H7 (cell line): ENCODE results near the gene ARHGAP25. TPM values are rescaled to one million over a fixed set of nuclear protein-coding genes. Genes with fewer than 3 reads are reported as not detected.

Experiments
- DNase-seq: peaks from one replicate; pipeline ENCODE4 v3.0.0; 2012
- H3K27me3 ChIP-seq: 2 replicates; pipeline ENCODE4 v1.6.0; 2011; ENCODE audit warnings: mild to moderate bottlenecking, low read length; ENCODE audit not compliant: control insufficient read depth, insufficient read depth
- H3K36me3 ChIP-seq: replicated peaks from 2 replicates; pipeline ENCODE4 v1.5.1; 2011; ENCODE audit warnings: low read length; ENCODE audit not compliant: control insufficient read depth, insufficient read depth
- H3K4me3 ChIP-seq: 2 replicates; pipeline ENCODE4 v1.5.1; 2011; ENCODE audit warnings: low read depth, mild to moderate bottlenecking, control low read depth, low read length, moderate library complexity; ENCODE audit not compliant: insufficient read depth
- total RNA-seq: library from RNA; depleted of rRNA; stranded (reverse); fragments of >200 nt; shearing (Covaris generic); gene quantifications from 2 replicates; pipeline ENCODE4 v1.2.3, GENCODE V29; 2014

ARHGAP25 gene
- total RNA-seq, 1 experiment from 2014 or later, result 4.1 TPM

- Histone ChIP-seq H3K36me3 (no peaks in the 10 kb centered on the region), H3K4me3 (no peak overlapping the region), H3K27me3 (no peaks in the 10 kb centered on the region)
- DNase-seq, result peak; percentile 28
Observed at GRCh38 chr2:68828887-68829708, 94.5 kb downstream of the ARHGAP25 start.

DNA sequence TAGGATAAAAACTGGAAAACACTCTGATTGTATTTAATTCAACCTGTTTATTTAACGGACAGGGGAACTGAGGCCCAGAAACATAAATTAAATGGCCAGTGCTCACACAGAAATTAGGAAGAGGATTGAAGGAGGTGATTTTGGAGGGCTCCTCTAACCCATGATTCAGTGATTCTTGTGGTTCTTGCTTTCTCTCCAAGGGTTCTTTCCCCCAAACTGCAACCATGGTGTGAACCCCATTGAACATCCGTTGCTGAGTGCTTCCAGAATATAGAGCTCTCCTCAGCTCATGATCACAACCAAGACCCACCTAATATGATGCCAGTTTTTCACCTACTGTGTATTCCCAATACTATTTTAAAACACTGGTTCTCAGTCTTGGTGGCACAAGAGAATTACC is 95.1 kb downstream of the ARHGAP25 start:
- H3K27me3 ChIP-seq, result no peaks in the 10 kb centered on the region
- H3K36me3 ChIP-seq, result no peaks in the 10 kb centered on the region
- no peak for DNase-seq
- H3K4me3 ChIP-seq, result no peak overlapping the region

- no peak for DNase-seq
- no peak overlapping the region for H3K4me3 ChIP-seq
- H3K36me3 ChIP-seq, result no peaks in the 10 kb centered on the region
- no peaks in the 10 kb centered on the region for H3K27me3 ChIP-seq
Observed at GRCh38 chr2:68831686-68832232, 97.1 kb downstream of the ARHGAP25 start.

DNA sequence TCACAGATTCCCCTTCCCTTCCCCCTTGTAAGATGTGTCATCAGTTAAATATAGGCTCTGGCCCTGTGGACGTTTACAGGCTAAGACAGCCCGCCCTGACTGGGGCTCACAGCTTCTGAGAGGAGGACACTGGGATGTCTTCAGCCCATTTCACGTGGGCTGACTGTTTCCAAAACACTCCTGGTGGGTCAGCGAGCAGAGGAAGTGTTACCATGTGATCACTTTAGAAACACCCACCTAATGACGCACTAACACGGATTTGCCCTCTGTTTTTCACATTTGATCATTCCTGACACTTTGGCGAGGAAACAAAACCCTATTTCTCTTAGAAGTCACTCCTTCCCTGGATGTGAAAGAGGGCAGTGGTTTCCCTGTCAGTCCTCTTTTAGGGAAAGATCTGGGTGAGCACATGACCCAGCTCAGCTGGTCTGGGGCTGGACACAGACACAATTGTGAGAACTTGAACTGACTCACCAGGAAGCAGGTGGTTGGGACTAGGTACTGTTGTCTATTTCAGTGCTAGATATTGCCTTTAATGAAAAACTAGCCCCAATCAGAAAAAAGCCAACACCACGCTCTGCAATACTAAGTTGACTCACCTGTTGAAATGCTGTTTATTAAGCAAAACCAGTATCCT is 97.7 kb downstream of the ARHGAP25 start:
- no peak overlapping the region for H3K4me3 ChIP-seq
- H3K27me3 ChIP-seq, result no peaks in the 10 kb centered on the region
- no peaks in the 10 kb centered on the region for H3K36me3 ChIP-seq
- no peak for DNase-seq

DNA sequence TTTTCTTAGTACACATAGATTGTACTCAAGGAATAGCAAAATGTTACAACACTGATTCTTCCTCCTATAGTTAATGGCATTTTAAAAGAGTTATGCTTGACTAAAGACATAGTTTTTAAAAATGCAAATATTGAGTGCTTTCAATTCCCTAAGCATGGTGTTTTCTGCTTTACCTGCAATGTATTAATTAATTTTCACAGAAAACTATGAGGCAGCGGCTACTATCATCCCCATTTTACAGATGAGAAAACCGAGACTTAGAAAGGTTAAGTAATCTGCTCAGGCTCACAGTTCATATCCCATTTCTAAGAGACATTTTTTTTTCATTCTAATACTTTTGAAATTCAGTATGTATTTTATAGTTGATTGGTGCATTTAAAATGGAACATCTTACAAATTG is 98.6 kb downstream of the ARHGAP25 start:
- DNase-seq, result no peak
- Histone ChIP-seq H3K36me3 (no peaks in the 10 kb centered on the region), H3K27me3 (no peaks in the 10 kb centered on the region), H3K4me3 (no peak overlapping the region)

DNA sequence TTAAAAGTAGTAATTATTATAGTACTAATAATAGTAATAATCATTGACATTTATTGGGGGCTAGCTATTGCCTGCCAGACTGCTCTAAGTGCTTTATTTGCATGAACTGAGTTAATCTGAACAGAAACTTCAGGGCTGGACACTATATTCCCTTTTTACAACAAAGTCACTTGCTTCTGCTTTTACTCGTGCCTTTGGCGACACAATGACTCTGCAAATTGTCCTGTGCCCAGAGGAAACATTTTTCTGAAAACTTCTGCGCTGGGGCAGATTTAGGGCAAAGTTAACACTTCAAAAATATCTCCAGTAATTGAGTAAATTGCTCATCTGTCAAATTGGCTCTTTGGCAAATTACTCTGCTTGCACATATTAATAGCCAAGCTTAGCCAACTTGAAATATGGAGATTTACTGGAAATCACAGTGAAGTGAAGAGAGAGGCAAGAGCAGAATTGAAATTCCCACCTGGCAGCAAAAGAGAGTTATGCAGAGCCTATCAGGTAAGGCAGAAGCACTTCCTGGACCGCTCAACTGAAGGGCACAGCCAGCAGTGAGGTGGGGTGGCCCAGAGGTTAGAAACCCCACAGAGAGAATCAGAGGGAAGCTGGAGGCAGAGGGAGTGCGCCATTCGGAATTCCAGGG is 100.2 kb downstream of the ARHGAP25 start:
- Histone ChIP-seq H3K27me3 (no peaks in the 10 kb centered on the region), H3K36me3 (no peaks in the 10 kb centered on the region), H3K4me3 (no peak overlapping the region)
- peak; percentile 18 for DNase-seq

GRCh38 chr2:68835621-68836020 is 101.0 kb downstream of the ARHGAP25 start:
- Histone ChIP-seq H3K36me3 (no peaks in the 10 kb centered on the region), H3K27me3 (no peaks in the 10 kb centered on the region), H3K4me3 (no peak overlapping the region)
- no peak for DNase-seq

DNA sequence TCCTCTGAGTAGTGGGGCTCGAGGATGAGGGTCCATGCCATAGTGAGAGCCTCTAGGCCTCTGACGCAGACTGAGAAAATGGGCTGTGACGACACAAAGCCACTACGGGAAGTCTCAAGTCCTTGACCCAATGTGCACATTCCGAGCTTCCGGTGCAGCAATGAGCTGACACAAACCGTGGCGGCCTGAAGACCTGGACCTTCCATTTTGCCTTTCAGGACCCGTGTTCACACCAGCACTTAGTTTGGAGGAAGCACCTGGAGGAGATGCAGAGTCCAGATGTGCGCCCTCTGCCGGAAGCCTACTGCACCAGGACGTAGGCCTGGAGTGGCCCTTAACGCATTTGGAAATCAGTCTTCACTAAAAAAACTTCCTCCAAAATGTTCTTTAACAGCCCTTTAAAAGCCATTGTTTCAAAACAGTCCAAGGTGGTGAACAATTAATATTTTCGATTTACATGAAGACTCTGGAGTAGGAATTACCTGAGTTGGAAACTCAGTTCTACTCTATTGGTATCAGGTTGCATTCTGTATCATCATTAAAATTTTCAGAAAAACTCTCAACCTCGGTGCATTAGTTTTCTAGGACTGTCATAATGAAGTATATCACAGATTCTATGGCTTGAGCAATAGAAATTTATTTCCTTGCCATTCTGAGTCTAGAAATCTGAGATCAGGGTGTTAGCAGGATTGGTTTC is 102.7 kb downstream of the ARHGAP25 start:
- Histone ChIP-seq H3K4me3 (no peak overlapping the region), H3K27me3 (no peaks in the 10 kb centered on the region), H3K36me3 (no peaks in the 10 kb centered on the region)
- DNase-seq, result peak; percentile 77

DNA sequence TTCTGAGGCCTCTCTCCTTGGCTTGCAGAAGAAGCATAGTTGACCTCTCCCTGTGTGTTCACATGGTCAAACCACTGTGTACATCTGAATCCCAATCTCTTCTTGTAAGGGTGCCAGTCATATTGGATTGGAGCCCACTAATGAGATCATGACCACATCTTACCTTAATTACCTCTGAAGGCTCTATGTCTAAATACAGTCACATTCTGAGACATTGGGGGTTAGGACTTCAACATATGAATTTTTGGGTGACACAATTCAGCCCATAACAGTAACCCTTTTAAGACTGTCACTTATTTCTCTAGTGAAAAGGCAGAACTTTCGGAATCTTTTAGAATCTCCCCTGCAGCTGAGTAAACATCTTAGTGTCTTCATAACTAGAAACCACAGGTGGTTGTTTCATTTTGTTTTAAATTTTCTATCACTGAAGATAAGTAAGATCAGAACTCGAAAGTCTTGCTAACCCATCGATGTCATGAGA is 103.3 kb downstream of the ARHGAP25 start:
- no peak for DNase-seq
- no peak overlapping the region for H3K4me3 ChIP-seq
- H3K36me3 ChIP-seq, result no peaks in the 10 kb centered on the region

GRCh38 chr2:68838641-68839040 is 104.0 kb downstream of the ARHGAP25 start:
- no peak overlapping the region for H3K4me3 ChIP-seq
- DNase-seq, result no peak
- H3K36me3 ChIP-seq, result no peaks in the 10 kb centered on the region
- H3K27me3 ChIP-seq, result no peaks in the 10 kb centered on the region

More for the DNA sequence above, 103.3 kb downstream of the ARHGAP25 start:
- H3K27me3 ChIP-seq, result no peaks in the 10 kb centered on the region

DNA sequence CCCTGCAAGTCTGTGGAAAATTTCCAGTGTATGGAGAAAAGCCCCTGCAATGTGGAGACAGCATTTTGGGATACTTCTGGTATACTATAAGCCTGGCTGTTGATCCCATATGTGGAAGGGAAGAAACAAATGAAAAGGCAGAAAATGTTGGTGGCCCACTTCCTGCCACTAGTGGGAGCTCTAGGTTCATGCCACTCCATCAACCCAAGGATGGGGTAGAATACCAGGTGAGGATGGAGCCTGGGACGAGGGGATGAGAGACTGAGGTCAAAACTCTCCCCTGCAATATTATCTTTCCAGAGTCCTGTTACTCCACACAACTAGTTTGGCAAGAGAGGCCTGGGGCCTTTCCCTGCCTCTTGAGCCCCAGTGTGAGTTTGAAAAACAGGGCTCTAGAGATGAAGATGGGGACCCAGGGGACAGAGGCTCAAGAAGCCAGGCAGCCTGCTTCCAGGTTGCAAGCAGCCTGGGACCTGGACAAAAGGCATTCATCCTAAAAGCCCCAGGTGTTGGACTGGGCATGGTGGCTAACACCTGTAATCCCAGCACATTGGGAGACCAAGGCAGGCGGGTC is 104.7 kb downstream of the ARHGAP25 start:
- peak; percentile 59 for DNase-seq
- H3K27me3 ChIP-seq, result no peaks in the 10 kb centered on the region
- no peaks in the 10 kb centered on the region for H3K36me3 ChIP-seq
- H3K4me3 ChIP-seq, result no peak overlapping the region

- no peak overlapping the region for H3K4me3 ChIP-seq
- no peak for DNase-seq
- H3K27me3 ChIP-seq, result no peaks in the 10 kb centered on the region
- H3K36me3 ChIP-seq, result no peaks in the 10 kb centered on the region
Observed at GRCh38 chr2:68845043-68845442, 110.4 kb downstream of the ARHGAP25 start.

DNA sequence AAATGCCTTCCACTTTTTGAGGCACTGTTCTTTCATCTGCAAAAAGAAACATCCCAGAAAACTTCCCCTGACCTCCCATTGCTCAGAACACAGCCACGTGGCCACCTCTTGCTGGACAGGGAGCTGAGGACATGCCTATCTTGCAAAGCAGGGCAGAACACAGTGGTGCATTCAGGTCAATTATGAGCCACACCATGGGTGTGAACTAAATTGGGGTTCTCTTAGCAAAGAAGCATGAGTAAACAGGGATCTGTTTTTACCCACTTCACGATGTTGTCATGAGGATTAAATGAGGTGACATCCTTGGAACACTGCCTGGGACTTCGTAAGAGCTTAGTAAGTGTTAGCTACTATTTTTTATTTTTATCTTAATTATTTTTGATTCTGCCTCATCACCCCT is 111.5 kb downstream of the ARHGAP25 start:
- no peak for DNase-seq

GRCh38 chr2:68847751-68848150 is 113.1 kb downstream of the ARHGAP25 start:
- no peaks in the 10 kb centered on the region for H3K36me3 ChIP-seq
- no peaks in the 10 kb centered on the region for H3K27me3 ChIP-seq
- DNase-seq, result no peak
- H3K4me3 ChIP-seq, result no peak overlapping the region

More for the DNA sequence above, 111.5 kb downstream of the ARHGAP25 start:
- no peak overlapping the region for H3K4me3 ChIP-seq
- H3K27me3 ChIP-seq, result no peaks in the 10 kb centered on the region
- H3K36me3 ChIP-seq, result no peaks in the 10 kb centered on the region
